Colonic mucosa (tissue), 4 donors: Measurements from ENCODE around the gene MANSC4. TPM values are rescaled to one million over a fixed set of nuclear protein-coding genes. Genes with fewer than 3 reads are reported as not detected.

ENCODE experiments used
- DNase-seq: peaks from one replicate; pipeline ENCODE4 v3.0.0-alpha.2; 2020
- H3K27ac ChIP-seq: fragments of 200-600 bp; one replicate; pipeline ENCODE4 v1.8.0; 2021
- H3K27me3 ChIP-seq: fragments of 200-600 bp; one replicate; pipeline ENCODE4 v1.8.0; 2021
- H3K36me3 ChIP-seq: fragments of 200-600 bp; one replicate; pipeline ENCODE4 v1.8.0; 2021
- H3K4me1 ChIP-seq: fragments of 200-600 bp; one replicate; pipeline ENCODE4 v1.8.0; 2021; ENCODE audit warnings: mild to moderate bottlenecking
- H3K4me3 ChIP-seq: fragments of 200-600 bp; one replicate; pipeline ENCODE4 v1.8.0; 2021
- H3K9ac ChIP-seq, 2 donors: one replicate each; pipeline ENCODE4 v1.7.0; 2013; ENCODE audit warnings: control low read depth in 2 of 2, low read depth in 2 of 2, low read length in 2 of 2
- H3K9me3 ChIP-seq: fragments of 200-600 bp; one replicate; pipeline ENCODE4 v1.8.0; 2021
- CTCF ChIP-seq: fragments of 200-600 bp; IDR thresholded peaks from one replicate; pipeline ENCODE4 v1.8.0; 2022; ENCODE audit warnings: antibody characterized with exemption, mild to moderate bottlenecking
- intact Hi-C: fragments of 100-400 bp; cut with DNase I; formaldehyde crosslinking; loops from one replicate; pipeline ENCODE4 v1.14.1; 2022
- total RNA-seq, 2 donors: library from RNA; stranded (reverse); fragmentation: NEBNext Ultra II Directional in 1 of 2; extraction: Animal tissue kit (Norgen Biotek cat#: 25700) in 1 of 2; gene quantifications; one replicate each; pipeline ENCODE4 v1.2.1, GENCODE V29; 2021
- donor health status: healthy.
- donor health status: DM: no; HTN: no; CAD: no.
- donor health status: DM: no; HTN: no; CAD: no.

Gene MANSC4
- total RNA-seq, 2 donors from 2014 or later = not detected

GRCh38 chr12:27801630-27802029 lies 21.6 kb upstream of the MANSC4 start:
- Histone ChIP-seq H3K9me3 (no peaks in the 10 kb centered on the region), H3K36me3 (no peaks in the 10 kb centered on the region), H3K4me3 (no peak overlapping the region), H3K27ac (no peak overlapping the region), H3K27me3 (no peaks in the 10 kb centered on the region), H3K9ac (no peak overlapping the region), H3K4me1 (no peaks in the 10 kb centered on the region)
- intact Hi-C loops = no loop called here
- no peak for DNase-seq
- TF ChIP-seq CTCF = no peak

- DNase-seq = no peak
- Histone ChIP-seq H3K9ac (no peak overlapping the region), H3K4me3 (no peak overlapping the region), H3K9me3 (no peaks in the 10 kb centered on the region), H3K4me1 (no peaks in the 10 kb centered on the region), H3K27me3 (no peaks in the 10 kb centered on the region), H3K36me3 (no peaks in the 10 kb centered on the region), H3K27ac (no peak overlapping the region)
- intact Hi-C loops = no loop called here
- TF ChIP-seq CTCF = no peak
Observed at GRCh38 chr12:27800819-27801218, 20.8 kb upstream of the MANSC4 start.

GRCh38 chr12:27797301-27798025 lies 17.4 kb upstream of the MANSC4 start:
- no peak overlapping the region for H3K27ac ChIP-seq
- no peaks in the 10 kb centered on the region for H3K9me3 ChIP-seq
- H3K9ac ChIP-seq = no peak overlapping the region
- TF ChIP-seq CTCF = no peak
- intact Hi-C loops = no loop called here
- H3K4me3 ChIP-seq = no peak overlapping the region
- no peak for DNase-seq
- peaks cover 3% of the 10 kb centered on the region for H3K36me3 ChIP-seq
- no peaks in the 10 kb centered on the region for H3K27me3 ChIP-seq
- H3K4me1 ChIP-seq = no peaks in the 10 kb centered on the region

- no peak for TF ChIP-seq CTCF
- no peak overlapping the region for H3K9ac ChIP-seq
- no peak overlapping the region for H3K27ac ChIP-seq
Observed at GRCh38 chr12:27796128-27796527, 16.1 kb upstream of the MANSC4 start.

DNA sequence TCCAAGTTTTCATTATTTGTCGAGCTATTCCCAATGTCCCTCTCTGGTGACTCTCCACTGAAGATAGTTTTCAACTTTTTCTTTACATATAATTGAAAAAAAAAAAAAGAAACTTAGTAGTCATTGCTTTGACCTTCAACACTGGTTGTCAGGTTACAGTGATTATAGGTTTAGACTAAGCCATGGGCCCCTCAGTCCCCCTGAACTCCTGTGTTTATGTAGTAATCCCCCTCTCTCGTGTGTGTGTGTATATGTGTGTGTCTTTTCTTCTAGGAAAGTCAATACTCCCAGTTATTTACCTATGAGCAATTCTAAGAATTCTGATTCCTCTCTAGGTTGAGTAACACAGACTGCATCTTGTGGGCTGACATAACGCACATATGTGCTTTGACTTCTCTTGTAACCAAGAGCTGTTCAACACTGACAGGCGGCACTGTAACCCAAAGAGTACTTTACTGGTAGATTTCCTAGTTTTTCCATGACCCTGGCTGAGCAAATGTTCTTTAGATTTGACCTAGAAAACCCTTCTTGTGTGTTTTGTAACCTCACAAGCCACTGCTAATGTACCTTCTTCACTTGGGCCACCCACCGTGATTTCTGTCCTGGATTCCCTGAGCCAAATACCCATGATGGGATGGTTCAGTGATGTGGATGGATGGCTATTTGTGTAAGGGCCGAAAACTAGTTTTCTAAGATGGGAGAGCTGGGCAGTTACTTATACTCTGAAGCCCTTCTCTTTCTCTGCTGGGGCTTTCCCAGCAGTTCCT lies 15.0 kb upstream of the MANSC4 start:
- H3K9ac ChIP-seq = no peak overlapping the region
- no peak for TF ChIP-seq CTCF
- H3K4me1 ChIP-seq = no peaks in the 10 kb centered on the region
- H3K9me3 ChIP-seq = no peaks in the 10 kb centered on the region
- no peak for DNase-seq
- intact Hi-C loops = no loop called here
- H3K27me3 ChIP-seq = no peaks in the 10 kb centered on the region
- peaks cover 4% of the 10 kb centered on the region for H3K36me3 ChIP-seq
- H3K4me3 ChIP-seq = no peak overlapping the region
- no peak overlapping the region for H3K27ac ChIP-seq

More at GRCh38 chr12:27796128-27796527, 16.1 kb upstream of the MANSC4 start:
- no peaks in the 10 kb centered on the region for H3K4me1 ChIP-seq
- DNase-seq = no peak
- H3K4me3 ChIP-seq = no peak overlapping the region
- H3K36me3 ChIP-seq = peaks cover 4% of the 10 kb centered on the region
- no peaks in the 10 kb centered on the region for H3K9me3 ChIP-seq
- intact Hi-C loops = no loop called here
- no peaks in the 10 kb centered on the region for H3K27me3 ChIP-seq
